Osteoblast (primary cell): Measurements from ENCODE around the gene GFPT1. TPM values are rescaled to one million over a fixed set of nuclear protein-coding genes. Genes with fewer than 3 reads are reported as not detected.

Experiments
- DNase-seq: peaks from one replicate; pipeline ENCODE4 v3.0.0; 2011; ENCODE audit warnings: low spot score, mixed read lengths; ENCODE audit not compliant: insufficient read length; ENCODE audit errors: missing footprints
- H2AFZ ChIP-seq: 2 replicates; pipeline ENCODE4 v1.6.0; 2011; ENCODE audit warnings: mild to moderate bottlenecking, low read length
- H3K27ac ChIP-seq: 2 replicates; pipeline ENCODE4 v1.5.1; 2011; ENCODE audit warnings: mild to moderate bottlenecking, low read depth, low read length, moderate library complexity
- H3K27me3 ChIP-seq: 2 replicates; pipeline ENCODE4 v1.6.0; 2012; ENCODE audit warnings: mild to moderate bottlenecking, control low read depth, inconsistent platforms, low read length, moderate library complexity; ENCODE audit not compliant: insufficient read depth
- H3K36me3 ChIP-seq: 2 replicates; pipeline ENCODE4 v1.5.1; 2011; ENCODE audit warnings: mild to moderate bottlenecking, low read length, control low read depth, moderate library complexity; ENCODE audit not compliant: insufficient read depth
- H3K4me1 ChIP-seq: 2 replicates; pipeline ENCODE4 v1.5.1; 2011; ENCODE audit warnings: mild to moderate bottlenecking, low read length, control low read depth, moderate library complexity; ENCODE audit not compliant: insufficient read depth
- H3K4me2 ChIP-seq: 2 replicates; pipeline ENCODE4 v1.6.0; 2011; ENCODE audit warnings: mild to moderate bottlenecking, low read length; ENCODE audit not compliant: insufficient read depth
- H3K4me3 ChIP-seq: fragments of 200-600 bp; sonication (generic); 3 replicates; pipeline ENCODE4 v1.5.1; 2012; ENCODE audit warnings: mild to moderate bottlenecking, low read length, inconsistent platforms; ENCODE audit not compliant: insufficient read depth
- H3K79me2 ChIP-seq: 2 replicates; pipeline ENCODE4 v1.6.0; 2012; ENCODE audit warnings: mild to moderate bottlenecking, low read length, control low read depth, inconsistent platforms; ENCODE audit not compliant: insufficient read depth
- H3K9me3 ChIP-seq: 2 replicates; pipeline ENCODE4 v1.5.1; 2011; ENCODE audit warnings: low read depth, low read length, control low read depth
- H4K20me1 ChIP-seq: 2 replicates; pipeline ENCODE4 v1.6.0; 2012; ENCODE audit warnings: mild to moderate bottlenecking, low read length, control low read depth; ENCODE audit not compliant: insufficient read depth
- total RNA-seq: library from RNA; depleted of rRNA; stranded (reverse); fragments of >200 nt; gene quantifications from 2 replicates; pipeline ENCODE4 v1.2.3, GENCODE V29; 2012
- TF ChIP-seq, protein P1 (sequence below): IDR thresholded peaks from 2 replicates; pipeline ENCODE4 v1.5.1; 2011; ENCODE audit warnings: mild to moderate bottlenecking, low read depth, low read length, moderate library complexity; ENCODE audit errors: extremely low read depth

GFPT1 gene
- total RNA-seq, 1 donor = 64.4 TPM

- Histone ChIP-seq H3K36me3 (no peaks in the 10 kb centered on the region), H4K20me1 (no peaks in the 10 kb centered on the region), H3K79me2 (no peaks in the 10 kb centered on the region), H3K9me3 (no peaks in the 10 kb centered on the region), H3K27ac (no peak overlapping the region), H3K27me3 (no peaks in the 10 kb centered on the region), H3K4me3 (no peak overlapping the region), H2AFZ (no peak overlapping the region), H3K4me2 (no peak overlapping the region), H3K4me1 (no peaks in the 10 kb centered on the region)
- DNase-seq = no peak
- TF ChIP-seq, protein P1, sequence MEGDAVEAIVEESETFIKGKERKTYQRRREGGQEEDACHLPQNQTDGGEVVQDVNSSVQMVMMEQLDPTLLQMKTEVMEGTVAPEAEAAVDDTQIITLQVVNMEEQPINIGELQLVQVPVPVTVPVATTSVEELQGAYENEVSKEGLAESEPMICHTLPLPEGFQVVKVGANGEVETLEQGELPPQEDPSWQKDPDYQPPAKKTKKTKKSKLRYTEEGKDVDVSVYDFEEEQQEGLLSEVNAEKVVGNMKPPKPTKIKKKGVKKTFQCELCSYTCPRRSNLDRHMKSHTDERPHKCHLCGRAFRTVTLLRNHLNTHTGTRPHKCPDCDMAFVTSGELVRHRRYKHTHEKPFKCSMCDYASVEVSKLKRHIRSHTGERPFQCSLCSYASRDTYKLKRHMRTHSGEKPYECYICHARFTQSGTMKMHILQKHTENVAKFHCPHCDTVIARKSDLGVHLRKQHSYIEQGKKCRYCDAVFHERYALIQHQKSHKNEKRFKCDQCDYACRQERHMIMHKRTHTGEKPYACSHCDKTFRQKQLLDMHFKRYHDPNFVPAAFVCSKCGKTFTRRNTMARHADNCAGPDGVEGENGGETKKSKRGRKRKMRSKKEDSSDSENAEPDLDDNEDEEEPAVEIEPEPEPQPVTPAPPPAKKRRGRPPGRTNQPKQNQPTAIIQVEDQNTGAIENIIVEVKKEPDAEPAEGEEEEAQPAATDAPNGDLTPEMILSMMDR = no peak
Observed at GRCh38 chr2:69280796-69281412, 106.1 kb downstream of the GFPT1 start.

GRCh38 chr2:69279931-69280681 is 106.9 kb downstream of the GFPT1 start:
- no peak overlapping the region for H3K4me2 ChIP-seq
- H3K9me3 ChIP-seq = no peaks in the 10 kb centered on the region
- H3K27me3 ChIP-seq = no peaks in the 10 kb centered on the region
- no peak overlapping the region for H3K27ac ChIP-seq
- no peak overlapping the region for H3K4me3 ChIP-seq
- H3K4me1 ChIP-seq = peaks cover 5% of the 10 kb centered on the region
- no peaks in the 10 kb centered on the region for H3K36me3 ChIP-seq
- DNase-seq = no peak
- no peak overlapping the region for H2AFZ ChIP-seq
- TF ChIP-seq, protein P1 = no peak
- no peaks in the 10 kb centered on the region for H3K79me2 ChIP-seq
- H4K20me1 ChIP-seq = no peaks in the 10 kb centered on the region

- Histone ChIP-seq H2AFZ (no peak overlapping the region), H3K4me2 (no peak overlapping the region), H3K36me3 (no peaks in the 10 kb centered on the region), H3K27ac (no peak overlapping the region), H4K20me1 (no peaks in the 10 kb centered on the region), H3K4me1 (peaks cover 5% of the 10 kb centered on the region), H3K79me2 (no peaks in the 10 kb centered on the region), H3K27me3 (no peaks in the 10 kb centered on the region), H3K4me3 (no peak overlapping the region), H3K9me3 (no peaks in the 10 kb centered on the region)
- TF ChIP-seq, protein P1 = no peak
- no peak for DNase-seq
Observed at GRCh38 chr2:69279211-69279610, 107.8 kb downstream of the GFPT1 start.

- Histone ChIP-seq H3K27ac (no peak overlapping the region), H3K4me3 (no peak overlapping the region), H3K4me1 (peaks cover 5% of the 10 kb centered on the region), H3K36me3 (no peaks in the 10 kb centered on the region), H3K4me2 (no peak overlapping the region), H3K9me3 (no peaks in the 10 kb centered on the region), H3K79me2 (no peaks in the 10 kb centered on the region), H3K27me3 (no peaks in the 10 kb centered on the region), H4K20me1 (no peaks in the 10 kb centered on the region), H2AFZ (peak overlapping the region; percentile 32)
- no peak for DNase-seq
- TF ChIP-seq, protein P1 = no peak
Observed at GRCh38 chr2:69278366-69278765, 108.7 kb downstream of the GFPT1 start.
